HEK293 (cell line): ENCODE data around the gene SLC25A12.

ENCODE experiments used
- CTCF ChIA-PET: fragments of 350-600 bp; formaldehyde crosslinking; extraction: SDS; loops from one replicate; lab custom pipeline; 2021; ENCODE audit warnings: antibody characterized with exemption; lab: Yijun Ruan, JAX
- POLR2A ChIA-PET: fragments of 300-600 bp; formaldehyde crosslinking; extraction: SDS; loops from one replicate; lab custom pipeline; 2020; ENCODE audit warnings: antibody characterized with exemption, inconsistent platforms; lab: Yijun Ruan, JAX
- H3K27ac ChIP-seq: fragments of 200-500 bp; sonication (Bioruptor generic); 2 replicates; pipeline ENCODE4 v1.5.1; 2014; ENCODE audit warnings: low read depth, low read length, control low read depth, inconsistent platforms; ENCODE audit errors: extremely low read depth
- H3K36me3 ChIP-seq, 2 experiments: fragments of 200-500 bp in 1 of 2; sonication (Bioruptor generic) in 1 of 2; 1 replicate in 1 of 2; 2 replicates in 1 of 2; pipeline ENCODE4 v1.5.1; 2014 to 2017; ENCODE audit warnings: inconsistent platforms in 2 of 2, low read length in 2 of 2; ENCODE audit not compliant: control insufficient read depth in 2 of 2, insufficient read depth in 1 of 2
- H3K4me1 ChIP-seq: fragments of 200-500 bp; sonication (Bioruptor generic); 2 replicates; pipeline ENCODE4 v1.5.1; 2014; ENCODE audit warnings: mild to moderate bottlenecking, low read length, inconsistent platforms; ENCODE audit not compliant: control insufficient read depth, insufficient read depth
- H3K4me3 ChIP-seq: 2 replicates; pipeline ENCODE4 v1.5.1; 2011; ENCODE audit warnings: low read depth, mild to moderate bottlenecking, control low read depth, low read length, moderate library complexity
- H3K9me3 ChIP-seq: fragments of 200-500 bp; sonication (Bioruptor generic); 2 replicates; pipeline ENCODE4 v1.5.1; 2014; ENCODE audit warnings: low read depth, low read length, inconsistent platforms; ENCODE audit not compliant: control insufficient read depth, insufficient read depth
- OSR2 ChIP-seq: fragments of 450-650 bp; formaldehyde crosslinking; IDR thresholded peaks from 2 replicates; pipeline ENCODE4 v1.5.1; 2016; ENCODE audit warnings: missing biosample characterization, missing genetic modification characterization
- WT1 ChIP-seq: fragments of 450-650 bp; formaldehyde crosslinking; IDR thresholded peaks from 2 replicates; pipeline ENCODE4 v1.5.1; 2016; ENCODE audit warnings: missing biosample characterization, missing genetic modification characterization
- ZFP3 ChIP-seq: fragments of 450-650 bp; formaldehyde crosslinking; IDR thresholded peaks from 2 replicates; pipeline ENCODE4 v1.5.1; 2016; ENCODE audit warnings: low read depth, missing biosample characterization, missing genetic modification characterization
- ZNF169 ChIP-seq: fragments of 450-650 bp; formaldehyde crosslinking; IDR thresholded peaks from 2 replicates; pipeline ENCODE4 v1.5.1; 2016; ENCODE audit warnings: missing biosample characterization, missing genetic modification characterization
- ZNF394 ChIP-seq: fragments of 450-650 bp; formaldehyde crosslinking; IDR thresholded peaks from 2 replicates; pipeline ENCODE4 v1.5.1; 2016; ENCODE audit warnings: missing biosample characterization, missing genetic modification characterization, mild to moderate bottlenecking, moderate library complexity, borderline replicate concordance
- ZNF654 ChIP-seq: fragments of 450-650 bp; formaldehyde crosslinking; IDR thresholded peaks from 2 replicates; pipeline ENCODE4 v1.5.1; 2016; ENCODE audit warnings: low read depth, missing biosample characterization, missing genetic modification characterization
- ZNF777 ChIP-seq: fragments of 450-650 bp; formaldehyde crosslinking; IDR thresholded peaks from 2 replicates; pipeline ENCODE4 v1.5.1; 2017; ENCODE audit warnings: missing biosample characterization, missing genetic modification characterization, borderline replicate concordance
- TF ChIP-seq, protein P1 (sequence below): fragments of 450-650 bp; formaldehyde crosslinking; IDR thresholded peaks from 2 replicates; pipeline ENCODE4 v1.5.1; 2016; ENCODE audit warnings: missing biosample characterization, missing genetic modification characterization
- TF ChIP-seq, protein P2 (sequence below): fragments of 450-650 bp; formaldehyde crosslinking; IDR thresholded peaks from 2 replicates; pipeline ENCODE4 v1.5.1; 2016; ENCODE audit warnings: missing biosample characterization, missing genetic modification characterization
- TF ChIP-seq, protein P3 (sequence below): fragments of 450-650 bp; formaldehyde crosslinking; IDR thresholded peaks from 2 replicates; pipeline ENCODE4 v1.5.1; 2017; ENCODE audit warnings: missing biosample characterization, missing genetic modification characterization
- TF ChIP-seq, protein P4 (sequence below): fragments of 450-650 bp; formaldehyde crosslinking; IDR thresholded peaks from 2 replicates; pipeline ENCODE4 v1.5.1; 2016; ENCODE audit warnings: missing biosample characterization, missing genetic modification characterization, borderline replicate concordance
- TF ChIP-seq, protein P5 (sequence below): fragments of 450-650 bp; formaldehyde crosslinking; IDR thresholded peaks from 2 replicates; pipeline ENCODE4 v1.5.1; 2017; ENCODE audit warnings: missing biosample characterization, mild to moderate bottlenecking, missing genetic modification characterization, moderate library complexity
- TF ChIP-seq, protein P6 (sequence below): fragments of 450-650 bp; formaldehyde crosslinking; IDR thresholded peaks from 2 replicates; pipeline ENCODE4 v1.5.1; 2017; ENCODE audit warnings: missing biosample characterization, missing genetic modification characterization

The SLC25A12 gene

DNA sequence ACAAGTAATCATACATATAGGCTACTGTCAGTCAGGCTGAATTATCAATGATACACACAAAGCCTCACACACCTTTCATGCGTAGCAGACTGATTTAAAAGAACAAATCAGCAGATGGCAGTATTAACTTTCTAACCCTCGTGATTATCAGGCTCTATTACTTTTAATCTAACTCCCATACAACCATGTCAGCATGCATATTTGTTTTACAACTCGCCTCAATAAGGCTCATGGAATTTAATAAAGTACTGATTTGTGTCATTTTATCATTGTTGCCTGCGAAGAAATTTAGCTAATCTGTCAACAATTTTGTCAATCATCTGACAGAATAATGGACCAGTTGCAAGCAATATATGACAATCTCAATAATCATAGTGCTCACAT lies 82.8 kb downstream of the SLC25A12 start:
- Histone ChIP-seq H3K27ac (no peak overlapping the region), H3K9me3 (no peaks in the 10 kb centered on the region), H3K4me1 (peaks cover 33% of the 10 kb centered on the region), H3K36me3 (no peaks in the 10 kb centered on the region; a peak in 1 of 3 replicates), H3K4me3 (no peak overlapping the region)
- peak; percentile 74 for TF ChIP-seq ZNF654 (tag by site-specific recombination)
- TF ChIP-seq, protein P1, sequence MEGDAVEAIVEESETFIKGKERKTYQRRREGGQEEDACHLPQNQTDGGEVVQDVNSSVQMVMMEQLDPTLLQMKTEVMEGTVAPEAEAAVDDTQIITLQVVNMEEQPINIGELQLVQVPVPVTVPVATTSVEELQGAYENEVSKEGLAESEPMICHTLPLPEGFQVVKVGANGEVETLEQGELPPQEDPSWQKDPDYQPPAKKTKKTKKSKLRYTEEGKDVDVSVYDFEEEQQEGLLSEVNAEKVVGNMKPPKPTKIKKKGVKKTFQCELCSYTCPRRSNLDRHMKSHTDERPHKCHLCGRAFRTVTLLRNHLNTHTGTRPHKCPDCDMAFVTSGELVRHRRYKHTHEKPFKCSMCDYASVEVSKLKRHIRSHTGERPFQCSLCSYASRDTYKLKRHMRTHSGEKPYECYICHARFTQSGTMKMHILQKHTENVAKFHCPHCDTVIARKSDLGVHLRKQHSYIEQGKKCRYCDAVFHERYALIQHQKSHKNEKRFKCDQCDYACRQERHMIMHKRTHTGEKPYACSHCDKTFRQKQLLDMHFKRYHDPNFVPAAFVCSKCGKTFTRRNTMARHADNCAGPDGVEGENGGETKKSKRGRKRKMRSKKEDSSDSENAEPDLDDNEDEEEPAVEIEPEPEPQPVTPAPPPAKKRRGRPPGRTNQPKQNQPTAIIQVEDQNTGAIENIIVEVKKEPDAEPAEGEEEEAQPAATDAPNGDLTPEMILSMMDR (tag by site-specific recombination), result peak; percentile 65
- TF ChIP-seq ZNF777 (tag by site-specific recombination), result no peak
- TF ChIP-seq, protein P2, sequence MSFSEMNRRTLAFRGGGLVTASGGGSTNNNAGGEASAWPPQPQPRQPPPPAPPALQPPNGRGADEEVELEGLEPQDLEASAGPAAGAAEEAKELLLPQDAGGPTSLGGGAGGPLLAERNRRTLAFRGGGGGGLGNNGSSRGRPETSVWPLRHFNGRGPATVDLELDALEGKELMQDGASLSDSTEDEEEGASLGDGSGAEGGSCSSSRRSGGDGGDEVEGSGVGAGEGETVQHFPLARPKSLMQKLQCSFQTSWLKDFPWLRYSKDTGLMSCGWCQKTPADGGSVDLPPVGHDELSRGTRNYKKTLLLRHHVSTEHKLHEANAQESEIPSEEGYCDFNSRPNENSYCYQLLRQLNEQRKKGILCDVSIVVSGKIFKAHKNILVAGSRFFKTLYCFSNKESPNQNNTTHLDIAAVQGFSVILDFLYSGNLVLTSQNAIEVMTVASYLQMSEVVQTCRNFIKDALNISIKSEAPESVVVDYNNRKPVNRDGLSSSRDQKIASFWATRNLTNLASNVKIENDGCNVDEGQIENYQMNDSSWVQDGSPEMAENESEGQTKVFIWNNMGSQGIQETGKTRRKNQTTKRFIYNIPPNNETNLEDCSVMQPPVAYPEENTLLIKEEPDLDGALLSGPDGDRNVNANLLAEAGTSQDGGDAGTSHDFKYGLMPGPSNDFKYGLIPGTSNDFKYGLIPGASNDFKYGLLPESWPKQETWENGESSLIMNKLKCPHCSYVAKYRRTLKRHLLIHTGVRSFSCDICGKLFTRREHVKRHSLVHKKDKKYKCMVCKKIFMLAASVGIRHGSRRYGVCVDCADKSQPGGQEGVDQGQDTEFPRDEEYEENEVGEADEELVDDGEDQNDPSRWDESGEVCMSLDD, result no peak
- TF ChIP-seq, protein P3, sequence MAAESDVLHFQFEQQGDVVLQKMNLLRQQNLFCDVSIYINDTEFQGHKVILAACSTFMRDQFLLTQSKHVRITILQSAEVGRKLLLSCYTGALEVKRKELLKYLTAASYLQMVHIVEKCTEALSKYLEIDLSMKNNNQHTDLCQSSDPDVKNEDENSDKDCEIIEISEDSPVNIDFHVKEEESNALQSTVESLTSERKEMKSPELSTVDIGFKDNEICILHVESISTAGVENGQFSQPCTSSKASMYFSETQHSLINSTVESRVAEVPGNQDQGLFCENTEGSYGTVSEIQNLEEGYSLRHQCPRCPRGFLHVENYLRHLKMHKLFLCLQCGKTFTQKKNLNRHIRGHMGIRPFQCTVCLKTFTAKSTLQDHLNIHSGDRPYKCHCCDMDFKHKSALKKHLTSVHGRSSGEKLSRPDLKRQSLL, result peak; percentile 54; the same call in 1 of the 2 replicates
- TF ChIP-seq, protein P4, sequence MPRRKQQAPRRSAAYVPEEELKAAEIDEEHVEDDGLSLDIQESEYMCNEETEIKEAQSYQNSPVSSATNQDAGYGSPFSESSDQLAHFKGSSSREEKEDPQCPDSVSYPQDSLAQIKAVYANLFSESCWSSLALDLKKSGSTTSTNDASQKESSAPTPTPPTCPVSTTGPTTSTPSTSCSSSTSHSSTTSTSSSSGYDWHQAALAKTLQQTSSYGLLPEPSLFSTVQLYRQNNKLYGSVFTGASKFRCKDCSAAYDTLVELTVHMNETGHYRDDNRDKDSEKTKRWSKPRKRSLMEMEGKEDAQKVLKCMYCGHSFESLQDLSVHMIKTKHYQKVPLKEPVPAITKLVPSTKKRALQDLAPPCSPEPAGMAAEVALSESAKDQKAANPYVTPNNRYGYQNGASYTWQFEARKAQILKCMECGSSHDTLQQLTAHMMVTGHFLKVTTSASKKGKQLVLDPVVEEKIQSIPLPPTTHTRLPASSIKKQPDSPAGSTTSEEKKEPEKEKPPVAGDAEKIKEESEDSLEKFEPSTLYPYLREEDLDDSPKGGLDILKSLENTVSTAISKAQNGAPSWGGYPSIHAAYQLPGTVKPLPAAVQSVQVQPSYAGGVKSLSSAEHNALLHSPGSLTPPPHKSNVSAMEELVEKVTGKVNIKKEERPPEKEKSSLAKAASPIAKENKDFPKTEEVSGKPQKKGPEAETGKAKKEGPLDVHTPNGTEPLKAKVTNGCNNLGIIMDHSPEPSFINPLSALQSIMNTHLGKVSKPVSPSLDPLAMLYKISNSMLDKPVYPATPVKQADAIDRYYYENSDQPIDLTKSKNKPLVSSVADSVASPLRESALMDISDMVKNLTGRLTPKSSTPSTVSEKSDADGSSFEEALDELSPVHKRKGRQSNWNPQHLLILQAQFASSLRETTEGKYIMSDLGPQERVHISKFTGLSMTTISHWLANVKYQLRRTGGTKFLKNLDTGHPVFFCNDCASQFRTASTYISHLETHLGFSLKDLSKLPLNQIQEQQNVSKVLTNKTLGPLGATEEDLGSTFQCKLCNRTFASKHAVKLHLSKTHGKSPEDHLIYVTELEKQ (tag by site-specific recombination), result no peak
- TF ChIP-seq, protein P5, sequence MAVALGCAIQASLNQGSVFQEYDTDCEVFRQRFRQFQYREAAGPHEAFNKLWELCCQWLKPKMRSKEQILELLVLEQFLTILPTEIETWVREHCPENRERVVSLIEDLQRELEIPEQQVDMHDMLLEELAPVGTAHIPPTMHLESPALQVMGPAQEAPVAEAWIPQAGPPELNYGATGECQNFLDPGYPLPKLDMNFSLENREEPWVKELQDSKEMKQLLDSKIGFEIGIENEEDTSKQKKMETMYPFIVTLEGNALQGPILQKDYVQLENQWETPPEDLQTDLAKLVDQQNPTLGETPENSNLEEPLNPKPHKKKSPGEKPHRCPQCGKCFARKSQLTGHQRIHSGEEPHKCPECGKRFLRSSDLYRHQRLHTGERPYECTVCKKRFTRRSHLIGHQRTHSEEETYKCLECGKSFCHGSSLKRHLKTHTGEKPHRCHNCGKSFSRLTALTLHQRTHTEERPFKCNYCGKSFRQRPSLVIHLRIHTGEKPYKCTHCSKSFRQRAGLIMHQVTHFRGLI (tag by site-specific recombination), result no peak
- TF ChIP-seq WT1 (tag by site-specific recombination), result no peak
- ChIA-PET POLR2A (no interaction called here), CTCF (interaction anchor here (0.7 to 3.8 kb wide), 11 partner anchors 8 to 650 kb away, joined by 3 to 31 read pairs (median 4); partner anchors contain the start of gene DLX2)

- peaks cover 33% of the 10 kb centered on the region for H3K4me1 ChIP-seq
- H3K36me3 ChIP-seq, result peaks cover 0 to 5% of the 10 kb centered on the region in 2 experiments; a peak in 1 of 3 replicates
- ChIA-PET CTCF (interaction anchor here (0.6 to 3.8 kb wide), 14 partner anchors 9 to 403 kb away, joined by 3 to 31 read pairs (median 4); partner anchors contain the start of gene DLX2), POLR2A (interaction anchor here (0.9 to 1.5 kb wide), 3 partner anchors 275 to 292 kb away, joined by 3 to 4 read pairs (median 4); partner anchors contain the start of genes DLX1 and DLX2)
- H3K27ac ChIP-seq, result no peak overlapping the region
- no peaks in the 10 kb centered on the region for H3K9me3 ChIP-seq
- H3K4me3 ChIP-seq, result no peak overlapping the region
- TF ChIP-seq, protein P6, sequence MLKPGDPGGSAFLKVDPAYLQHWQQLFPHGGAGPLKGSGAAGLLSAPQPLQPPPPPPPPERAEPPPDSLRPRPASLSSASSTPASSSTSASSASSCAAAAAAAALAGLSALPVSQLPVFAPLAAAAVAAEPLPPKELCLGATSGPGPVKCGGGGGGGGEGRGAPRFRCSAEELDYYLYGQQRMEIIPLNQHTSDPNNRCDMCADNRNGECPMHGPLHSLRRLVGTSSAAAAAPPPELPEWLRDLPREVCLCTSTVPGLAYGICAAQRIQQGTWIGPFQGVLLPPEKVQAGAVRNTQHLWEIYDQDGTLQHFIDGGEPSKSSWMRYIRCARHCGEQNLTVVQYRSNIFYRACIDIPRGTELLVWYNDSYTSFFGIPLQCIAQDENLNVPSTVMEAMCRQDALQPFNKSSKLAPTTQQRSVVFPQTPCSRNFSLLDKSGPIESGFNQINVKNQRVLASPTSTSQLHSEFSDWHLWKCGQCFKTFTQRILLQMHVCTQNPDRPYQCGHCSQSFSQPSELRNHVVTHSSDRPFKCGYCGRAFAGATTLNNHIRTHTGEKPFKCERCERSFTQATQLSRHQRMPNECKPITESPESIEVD, result peak; percentile 42
- TF ChIP-seq ZNF169 (no peak), WT1 (tag by site-specific recombination) (peak; percentile 63), ZNF394 (tag by site-specific recombination) (no peak), ZFP3 (tag by site-specific recombination) (no peak), OSR2 (peak; percentile 16; the same call in 1 of the 2 replicates)
- TF ChIP-seq, protein P4 (tag by site-specific recombination), result no peak
Observed at GRCh38 chr2:171810422-171811244, 83.4 kb downstream of the SLC25A12 start.
